Measurements from ENCODE around the gene NIN.

The NIN gene

GRCh38 chr14:50785457-50786063, 45.4 kb downstream of the NIN start:
- DNase-seq, result no peak

- no peak for DNase-seq
Observed at GRCh38 chr14:50784683-50785456, 46.1 kb downstream of the NIN start.

- DNase-seq, result peak; percentile 32
Observed at GRCh38 chr14:50783563-50783962, 47.4 kb downstream of the NIN start.

- no peak for DNase-seq
Observed at GRCh38 chr14:50780393-50780792, 50.6 kb downstream of the NIN start.

GRCh38 chr14:50778721-50779483, 52.1 kb downstream of the NIN start:
- DNase-seq, result no peak

GRCh38 chr14:50776522-50776921, 54.4 kb downstream of the NIN start:
- no peak for DNase-seq

- DNase-seq, result no peak
Observed at GRCh38 chr14:50775357-50775756, 55.6 kb downstream of the NIN start.

GRCh38 chr14:50774542-50775267, 56.3 kb downstream of the NIN start:
- DNase-seq, result no peak

GRCh38 chr14:50773632-50774541, 57.1 kb downstream of the NIN start:
- DNase-seq, result peak; percentile 36

GRCh38 chr14:50772412-50772811, 58.5 kb downstream of the NIN start:
- DNase-seq, result no peak

- no peak for DNase-seq
Observed at GRCh38 chr14:50770586-50770985, 60.4 kb downstream of the NIN start.

GRCh38 chr14:50769863-50770500, 61.0 kb downstream of the NIN start:
- DNase-seq, result no peak

GRCh38 chr14:50768680-50769079, 62.3 kb downstream of the NIN start:
- DNase-seq, result peak; percentile 11

- no peak for DNase-seq
Observed at GRCh38 chr14:50766338-50766886, 64.5 kb downstream of the NIN start.

GRCh38 chr14:50763382-50764007, 67.5 kb downstream of the NIN start:
- no peak for DNase-seq

- DNase-seq, result no peak
Observed at GRCh38 chr14:50762931-50763300, 68.0 kb downstream of the NIN start.

GRCh38 chr14:50762001-50762930, 68.7 kb downstream of the NIN start:
- no peak for DNase-seq

GRCh38 chr14:50759800-50760543, 71.0 kb downstream of the NIN start:
- no peak for DNase-seq

- no peak for DNase-seq
Observed at GRCh38 chr14:50758945-50759344, 72.0 kb downstream of the NIN start.

All from NCI-H2171 treated with DMSO at 0.1 percent for 48 hours (cell line).